SKM-1 (cell line): ENCODE data around the gene ZNF574.

Experiments
- DNase-seq: peaks from one replicate; lab custom pipeline; 2025; ENCODE audit not compliant: unreplicated experiment; lab: John Stamatoyannopoulos, UW

The ZNF574 gene

GRCh38 chr19:42057846-42058245, 18.1 kb upstream of the ZNF574 start:
- no peak for DNase-seq

GRCh38 chr19:42059196-42059595, 16.8 kb upstream of the ZNF574 start:
- DNase-seq, result no peak

GRCh38 chr19:42060117-42060516, 15.8 kb upstream of the ZNF574 start:
- no peak for DNase-seq

GRCh38 chr19:42062381-42062780, 13.6 kb upstream of the ZNF574 start:
- no peak for DNase-seq

GRCh38 chr19:42064432-42064831, 11.5 kb upstream of the ZNF574 start:
- DNase-seq, result no peak

GRCh38 chr19:42065051-42065450, 10.9 kb upstream of the ZNF574 start:
- DNase-seq, result no peak

- no peak for DNase-seq
Observed at GRCh38 chr19:42065511-42065910, 10.5 kb upstream of the ZNF574 start.

- DNase-seq, result no peak
Observed at GRCh38 chr19:42066075-42066754, 9.8 kb upstream of the ZNF574 start.

- no peak for DNase-seq
Observed at GRCh38 chr19:42067315-42067888, 8.6 kb upstream of the ZNF574 start.

GRCh38 chr19:42068361-42068755, 7.6 kb upstream of the ZNF574 start:
- no peak for DNase-seq

GRCh38 chr19:42068756-42069571, 7.0 kb upstream of the ZNF574 start:
- no peak for DNase-seq

GRCh38 chr19:42069619-42070351, 6.2 kb upstream of the ZNF574 start, which contains the start of gene GRIK5:
Gene GRIK5 (minus strand): TSS chr19:42070206. CDS start chr19:42065770, 4,436 bp downstream.
- DNase-seq, result no peak

GRCh38 chr19:42071247-42071646, 4.7 kb upstream of the ZNF574 start:
- DNase-seq, result no peak

- no peak for DNase-seq
Observed at GRCh38 chr19:42074513-42075363, 1.2 kb upstream of the ZNF574 start.

- DNase-seq, result no peak
Observed at GRCh38 chr19:42075364-42075615, 676 bp upstream of the ZNF574 start.

GRCh38 chr19:42076380-42076944, 496 bp downstream of the ZNF574 start:
- no peak for DNase-seq

- no peak for DNase-seq
Observed at GRCh38 chr19:42078058-42078457, 2.1 kb downstream of the ZNF574 start.

- DNase-seq, result no peak
Observed at GRCh38 chr19:42078538-42079275, 2.7 kb downstream of the ZNF574 start.

- no peak for DNase-seq
Observed at GRCh38 chr19:42079276-42079669, 3.3 kb downstream of the ZNF574 start.
